ENCODE data around the gene OBP2A.

DNA sequence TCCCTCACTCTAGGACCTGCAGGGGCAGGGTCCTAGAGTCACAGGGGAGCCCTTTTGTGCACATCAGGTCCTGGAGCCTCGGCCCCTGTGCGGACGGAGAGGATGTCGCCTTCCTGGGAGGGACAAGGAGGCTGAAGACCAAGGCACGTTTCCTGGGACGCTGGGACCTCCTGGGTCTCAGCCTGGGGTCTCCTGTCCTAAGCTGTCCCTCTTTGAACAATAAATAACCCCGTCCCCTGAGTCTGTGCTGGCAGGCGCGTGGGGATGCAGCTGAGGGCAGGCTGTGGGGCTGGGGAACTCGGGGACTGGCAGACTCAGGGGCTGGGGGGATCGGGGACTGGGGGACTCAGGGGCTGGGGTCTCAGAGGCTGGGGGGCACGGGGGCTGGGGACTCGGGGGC is 46.7 kb downstream of the OBP2A start:
- TF ChIP-seq, protein P1, sequence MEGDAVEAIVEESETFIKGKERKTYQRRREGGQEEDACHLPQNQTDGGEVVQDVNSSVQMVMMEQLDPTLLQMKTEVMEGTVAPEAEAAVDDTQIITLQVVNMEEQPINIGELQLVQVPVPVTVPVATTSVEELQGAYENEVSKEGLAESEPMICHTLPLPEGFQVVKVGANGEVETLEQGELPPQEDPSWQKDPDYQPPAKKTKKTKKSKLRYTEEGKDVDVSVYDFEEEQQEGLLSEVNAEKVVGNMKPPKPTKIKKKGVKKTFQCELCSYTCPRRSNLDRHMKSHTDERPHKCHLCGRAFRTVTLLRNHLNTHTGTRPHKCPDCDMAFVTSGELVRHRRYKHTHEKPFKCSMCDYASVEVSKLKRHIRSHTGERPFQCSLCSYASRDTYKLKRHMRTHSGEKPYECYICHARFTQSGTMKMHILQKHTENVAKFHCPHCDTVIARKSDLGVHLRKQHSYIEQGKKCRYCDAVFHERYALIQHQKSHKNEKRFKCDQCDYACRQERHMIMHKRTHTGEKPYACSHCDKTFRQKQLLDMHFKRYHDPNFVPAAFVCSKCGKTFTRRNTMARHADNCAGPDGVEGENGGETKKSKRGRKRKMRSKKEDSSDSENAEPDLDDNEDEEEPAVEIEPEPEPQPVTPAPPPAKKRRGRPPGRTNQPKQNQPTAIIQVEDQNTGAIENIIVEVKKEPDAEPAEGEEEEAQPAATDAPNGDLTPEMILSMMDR (IDR thresholded peaks at IDR 0.05) = no peak
- TF ChIP-seq NR3C1 (CRISPR knock-in tag; conservative IDR thresholded peaks at IDR 0.05; ENCODE audit: low read depth) (no peak), ELF4 (CRISPR knock-in tag; IDR thresholded peaks at IDR 0.05; ENCODE audit: low read depth) (no peak), PRRX2 (CRISPR knock-in tag; IDR thresholded peaks at IDR 0.05) (no peak), NFYB (CRISPR knock-in tag; conservative IDR thresholded peaks at IDR 0.05; ENCODE audit: low read depth) (no peak), TEAD1 (CRISPR knock-in tag; IDR thresholded peaks at IDR 0.05) (no peak), SMAD3 (CRISPR knock-in tag; IDR thresholded peaks at IDR 0.05; ENCODE audit: borderline replicate concordance) (no peak), NFE2L1 (CRISPR knock-in tag; IDR thresholded peaks at IDR 0.05) (no peak), CREB1 (CRISPR knock-in tag; IDR thresholded peaks at IDR 0.05) (no peak)
- TF ChIP-seq, protein P2, sequence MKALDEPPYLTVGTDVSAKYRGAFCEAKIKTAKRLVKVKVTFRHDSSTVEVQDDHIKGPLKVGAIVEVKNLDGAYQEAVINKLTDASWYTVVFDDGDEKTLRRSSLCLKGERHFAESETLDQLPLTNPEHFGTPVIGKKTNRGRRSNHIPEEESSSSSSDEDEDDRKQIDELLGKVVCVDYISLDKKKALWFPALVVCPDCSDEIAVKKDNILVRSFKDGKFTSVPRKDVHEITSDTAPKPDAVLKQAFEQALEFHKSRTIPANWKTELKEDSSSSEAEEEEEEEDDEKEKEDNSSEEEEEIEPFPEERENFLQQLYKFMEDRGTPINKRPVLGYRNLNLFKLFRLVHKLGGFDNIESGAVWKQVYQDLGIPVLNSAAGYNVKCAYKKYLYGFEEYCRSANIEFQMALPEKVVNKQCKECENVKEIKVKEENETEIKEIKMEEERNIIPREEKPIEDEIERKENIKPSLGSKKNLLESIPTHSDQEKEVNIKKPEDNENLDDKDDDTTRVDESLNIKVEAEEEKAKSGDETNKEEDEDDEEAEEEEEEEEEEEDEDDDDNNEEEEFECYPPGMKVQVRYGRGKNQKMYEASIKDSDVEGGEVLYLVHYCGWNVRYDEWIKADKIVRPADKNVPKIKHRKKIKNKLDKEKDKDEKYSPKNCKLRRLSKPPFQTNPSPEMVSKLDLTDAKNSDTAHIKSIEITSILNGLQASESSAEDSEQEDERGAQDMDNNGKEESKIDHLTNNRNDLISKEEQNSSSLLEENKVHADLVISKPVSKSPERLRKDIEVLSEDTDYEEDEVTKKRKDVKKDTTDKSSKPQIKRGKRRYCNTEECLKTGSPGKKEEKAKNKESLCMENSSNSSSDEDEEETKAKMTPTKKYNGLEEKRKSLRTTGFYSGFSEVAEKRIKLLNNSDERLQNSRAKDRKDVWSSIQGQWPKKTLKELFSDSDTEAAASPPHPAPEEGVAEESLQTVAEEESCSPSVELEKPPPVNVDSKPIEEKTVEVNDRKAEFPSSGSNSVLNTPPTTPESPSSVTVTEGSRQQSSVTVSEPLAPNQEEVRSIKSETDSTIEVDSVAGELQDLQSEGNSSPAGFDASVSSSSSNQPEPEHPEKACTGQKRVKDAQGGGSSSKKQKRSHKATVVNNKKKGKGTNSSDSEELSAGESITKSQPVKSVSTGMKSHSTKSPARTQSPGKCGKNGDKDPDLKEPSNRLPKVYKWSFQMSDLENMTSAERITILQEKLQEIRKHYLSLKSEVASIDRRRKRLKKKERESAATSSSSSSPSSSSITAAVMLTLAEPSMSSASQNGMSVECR (CRISPR knock-in tag; IDR thresholded peaks at IDR 0.05; ENCODE audit: borderline replicate concordance) = no peak
- TF ChIP-seq, protein P3, sequence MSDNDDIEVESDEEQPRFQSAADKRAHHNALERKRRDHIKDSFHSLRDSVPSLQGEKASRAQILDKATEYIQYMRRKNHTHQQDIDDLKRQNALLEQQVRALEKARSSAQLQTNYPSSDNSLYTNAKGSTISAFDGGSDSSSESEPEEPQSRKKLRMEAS (CRISPR knock-in tag; IDR thresholded peaks at IDR 0.05) = no peak
- TF ChIP-seq, protein P4, sequence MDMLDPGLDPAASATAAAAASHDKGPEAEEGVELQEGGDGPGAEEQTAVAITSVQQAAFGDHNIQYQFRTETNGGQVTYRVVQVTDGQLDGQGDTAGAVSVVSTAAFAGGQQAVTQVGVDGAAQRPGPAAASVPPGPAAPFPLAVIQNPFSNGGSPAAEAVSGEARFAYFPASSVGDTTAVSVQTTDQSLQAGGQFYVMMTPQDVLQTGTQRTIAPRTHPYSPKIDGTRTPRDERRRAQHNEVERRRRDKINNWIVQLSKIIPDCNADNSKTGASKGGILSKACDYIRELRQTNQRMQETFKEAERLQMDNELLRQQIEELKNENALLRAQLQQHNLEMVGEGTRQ (CRISPR knock-in tag; IDR thresholded peaks at IDR 0.05) = no peak
- TF ChIP-seq, protein P5, sequence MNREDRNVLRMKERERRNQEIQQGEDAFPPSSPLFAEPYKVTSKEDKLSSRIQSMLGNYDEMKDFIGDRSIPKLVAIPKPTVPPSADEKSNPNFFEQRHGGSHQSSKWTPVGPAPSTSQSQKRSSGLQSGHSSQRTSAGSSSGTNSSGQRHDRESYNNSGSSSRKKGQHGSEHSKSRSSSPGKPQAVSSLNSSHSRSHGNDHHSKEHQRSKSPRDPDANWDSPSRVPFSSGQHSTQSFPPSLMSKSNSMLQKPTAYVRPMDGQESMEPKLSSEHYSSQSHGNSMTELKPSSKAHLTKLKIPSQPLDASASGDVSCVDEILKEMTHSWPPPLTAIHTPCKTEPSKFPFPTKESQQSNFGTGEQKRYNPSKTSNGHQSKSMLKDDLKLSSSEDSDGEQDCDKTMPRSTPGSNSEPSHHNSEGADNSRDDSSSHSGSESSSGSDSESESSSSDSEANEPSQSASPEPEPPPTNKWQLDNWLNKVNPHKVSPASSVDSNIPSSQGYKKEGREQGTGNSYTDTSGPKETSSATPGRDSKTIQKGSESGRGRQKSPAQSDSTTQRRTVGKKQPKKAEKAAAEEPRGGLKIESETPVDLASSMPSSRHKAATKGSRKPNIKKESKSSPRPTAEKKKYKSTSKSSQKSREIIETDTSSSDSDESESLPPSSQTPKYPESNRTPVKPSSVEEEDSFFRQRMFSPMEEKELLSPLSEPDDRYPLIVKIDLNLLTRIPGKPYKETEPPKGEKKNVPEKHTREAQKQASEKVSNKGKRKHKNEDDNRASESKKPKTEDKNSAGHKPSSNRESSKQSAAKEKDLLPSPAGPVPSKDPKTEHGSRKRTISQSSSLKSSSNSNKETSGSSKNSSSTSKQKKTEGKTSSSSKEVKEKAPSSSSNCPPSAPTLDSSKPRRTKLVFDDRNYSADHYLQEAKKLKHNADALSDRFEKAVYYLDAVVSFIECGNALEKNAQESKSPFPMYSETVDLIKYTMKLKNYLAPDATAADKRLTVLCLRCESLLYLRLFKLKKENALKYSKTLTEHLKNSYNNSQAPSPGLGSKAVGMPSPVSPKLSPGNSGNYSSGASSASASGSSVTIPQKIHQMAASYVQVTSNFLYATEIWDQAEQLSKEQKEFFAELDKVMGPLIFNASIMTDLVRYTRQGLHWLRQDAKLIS (CRISPR knock-in tag; IDR thresholded peaks at IDR 0.05; ENCODE audit: borderline replicate concordance) = no peak

Data from WTC11 (cell line).